Natural killer cell (primary cell): ENCODE data around the gene DCTN1. TPM values are rescaled to one million over a fixed set of nuclear protein-coding genes. Genes with fewer than 3 reads are reported as not detected.

ENCODE experiments used
- ATAC-seq, 3 donors: fragments of 150-1000 bp in 2 of 3; fragments of 200-7000 bp in 1 of 3; cut with Tn5 transposase; 1 replicate in 1 of 3; 2 replicates in 2 of 3; pipeline ENCODE4 v1.10.0; 2021; ENCODE audit warnings: mild to moderate bottlenecking in 2 of 3, moderate library complexity in 2 of 3
- DNase-seq, 2 donors: peaks; one replicate each; pipeline versions ENCODE4 v3.0.0 to v3.0.0-alpha.2; 2013 to 2021; ENCODE audit warnings: mixed read lengths in 1 of 2
- H3K27ac ChIP-seq: one replicate; pipeline ENCODE4 v1.5.1; 2013; ENCODE audit warnings: mild to moderate bottlenecking, low read length
- H3K27me3 ChIP-seq: one replicate; pipeline ENCODE4 v1.6.1; 2013; ENCODE audit warnings: low read length; ENCODE audit not compliant: control insufficient read depth, insufficient read depth
- H3K36me3 ChIP-seq: one replicate; pipeline ENCODE4 v1.6.1; 2013; ENCODE audit warnings: low read length; ENCODE audit not compliant: control insufficient read depth, insufficient read depth
- H3K4me1 ChIP-seq: one replicate; pipeline ENCODE4 v1.6.1; 2013; ENCODE audit warnings: low read length; ENCODE audit not compliant: control insufficient read depth, insufficient read depth
- H3K4me3 ChIP-seq: one replicate; pipeline ENCODE4 v1.5.1; 2013; ENCODE audit warnings: low read length
- H3K9me3 ChIP-seq: one replicate; pipeline ENCODE4 v1.6.1; 2013; ENCODE audit warnings: low read length; ENCODE audit not compliant: control insufficient read depth, insufficient read depth
- H3K27ac Mint-ChIP-seq, 2 donors: one replicate each; pipeline ENCODE4 v1.8.0; 2022; ENCODE audit warnings: mild to moderate bottlenecking in 2 of 2, mixed read lengths in 2 of 2, moderate library complexity in 1 of 2
- H3K27me3 Mint-ChIP-seq, 2 donors: one replicate each; pipeline ENCODE4 v1.8.0; 2022; ENCODE audit warnings: low read depth in 2 of 2, mixed read lengths in 2 of 2
- H3K36me3 Mint-ChIP-seq: one replicate; pipeline ENCODE4 v1.8.0; 2022; ENCODE audit warnings: mixed read lengths
- H3K4me1 Mint-ChIP-seq, 2 donors: one replicate each; pipeline ENCODE4 v1.8.0; 2022; ENCODE audit warnings: mixed read lengths in 2 of 2
- H3K4me3 Mint-ChIP-seq: one replicate; pipeline ENCODE4 v1.8.0; 2022; ENCODE audit warnings: mild to moderate bottlenecking, moderate library complexity, mixed read lengths
- H3K9me3 Mint-ChIP-seq, 2 donors: one replicate each; pipeline ENCODE4 v1.8.0; 2022; ENCODE audit warnings: mixed read lengths in 2 of 2
- WGBS: methylation state at CpG from one replicate; pipeline ENCODE4 v1.1.7; 2013; ENCODE audit warnings: missing lambda C conversion rate; ENCODE audit not compliant: insufficient coverage; 5-methylcytosine and 5-hydroxymethylcytosine counted together
- intact Hi-C: fragments of 100-400 bp; cut with micrococcal nuclease; formaldehyde crosslinking; loops from one replicate; pipeline ENCODE4 v1.14.2; 2022
- total RNA-seq, 4 donors: library from RNA; stranded (reverse); fragments of 120-200 nt in 1 of 4; gene quantifications; one replicate each; pipeline versions ENCODE4 v1.2.3 to v1.2.4, GENCODE V29; 2013 to 2022
- TF ChIP-seq, protein P1 (sequence below): fragments of 200-600 bp; IDR thresholded peaks from one replicate; pipeline ENCODE4 v1.8.0; 2022; ENCODE audit warnings: antibody characterized with exemption

DCTN1 gene
- total RNA-seq, 3 donors from 2014 or later (not counting 1 experiment from before 2014, with no cell fraction given) = 103 to 116 (median 116) TPM

DNA sequence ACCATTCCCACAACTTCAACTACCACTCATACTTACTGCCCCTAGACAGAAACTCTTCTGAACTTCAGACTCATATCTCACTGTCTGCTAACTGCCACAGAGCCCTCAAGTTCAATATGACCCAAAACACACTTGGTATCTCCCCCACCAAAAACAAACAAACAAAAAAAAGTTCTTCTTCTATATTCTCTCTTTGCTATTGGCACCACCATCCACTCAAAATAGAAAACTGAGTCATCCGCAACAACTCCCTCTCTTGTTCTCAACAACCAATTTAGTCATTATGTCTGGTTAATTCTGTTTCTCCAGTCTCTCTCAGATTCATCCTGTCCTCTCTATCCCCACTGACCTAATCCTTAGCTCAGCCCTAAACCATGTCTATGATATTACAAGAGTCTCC, 7.2 kb upstream of the DCTN1 start:
- intact Hi-C loops = no loop called here
- H3K4me1 ChIP-seq = peaks cover 11% of the 10 kb centered on the region
- Mint-ChIP-seq H3K27me3 (no peaks in the 10 kb centered on the region), H3K4me1 (peaks cover 5 to 6% of the 10 kb centered on the region in 2 donors), H3K36me3 (no peaks in the 10 kb centered on the region), H3K9me3 (no peaks in the 10 kb centered on the region), H3K27ac (no peak overlapping the region), H3K4me3 (no peak overlapping the region)
- no peaks in the 10 kb centered on the region for H3K27me3 ChIP-seq
- H3K36me3 ChIP-seq = peaks cover 8% of the 10 kb centered on the region
- no peak overlapping the region for H3K4me3 ChIP-seq
- ATAC-seq = no peak
- H3K27ac ChIP-seq = no peak overlapping the region
- no peak for DNase-seq
- TF ChIP-seq, protein P1, sequence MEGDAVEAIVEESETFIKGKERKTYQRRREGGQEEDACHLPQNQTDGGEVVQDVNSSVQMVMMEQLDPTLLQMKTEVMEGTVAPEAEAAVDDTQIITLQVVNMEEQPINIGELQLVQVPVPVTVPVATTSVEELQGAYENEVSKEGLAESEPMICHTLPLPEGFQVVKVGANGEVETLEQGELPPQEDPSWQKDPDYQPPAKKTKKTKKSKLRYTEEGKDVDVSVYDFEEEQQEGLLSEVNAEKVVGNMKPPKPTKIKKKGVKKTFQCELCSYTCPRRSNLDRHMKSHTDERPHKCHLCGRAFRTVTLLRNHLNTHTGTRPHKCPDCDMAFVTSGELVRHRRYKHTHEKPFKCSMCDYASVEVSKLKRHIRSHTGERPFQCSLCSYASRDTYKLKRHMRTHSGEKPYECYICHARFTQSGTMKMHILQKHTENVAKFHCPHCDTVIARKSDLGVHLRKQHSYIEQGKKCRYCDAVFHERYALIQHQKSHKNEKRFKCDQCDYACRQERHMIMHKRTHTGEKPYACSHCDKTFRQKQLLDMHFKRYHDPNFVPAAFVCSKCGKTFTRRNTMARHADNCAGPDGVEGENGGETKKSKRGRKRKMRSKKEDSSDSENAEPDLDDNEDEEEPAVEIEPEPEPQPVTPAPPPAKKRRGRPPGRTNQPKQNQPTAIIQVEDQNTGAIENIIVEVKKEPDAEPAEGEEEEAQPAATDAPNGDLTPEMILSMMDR = no peak
- 95% methylated on average over 1 of the region's 1 CpG for WGBS
- no peaks in the 10 kb centered on the region for H3K9me3 ChIP-seq

DNA sequence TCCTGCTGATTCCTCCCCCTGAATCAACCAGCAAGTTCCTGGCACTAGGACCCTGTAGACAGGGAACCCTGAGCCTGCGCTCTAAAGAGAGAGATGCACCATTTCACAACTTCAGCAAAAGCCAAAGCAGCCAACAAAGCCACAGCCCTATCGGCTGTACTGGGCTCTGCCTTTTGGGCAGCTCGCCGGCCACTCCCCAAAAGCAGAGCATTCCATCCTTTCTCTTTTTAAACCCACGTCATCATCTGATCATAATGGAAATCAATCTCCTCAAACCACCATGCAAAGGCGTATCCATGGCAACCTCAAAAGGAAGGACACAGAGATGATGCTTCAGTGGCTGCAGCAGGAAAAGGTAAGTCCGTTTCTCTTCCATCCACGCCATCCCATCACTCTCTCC, 5.3 kb upstream of the DCTN1 start:
- no peaks in the 10 kb centered on the region for H3K9me3 ChIP-seq
- H3K27me3 ChIP-seq = no peaks in the 10 kb centered on the region
- no peak for DNase-seq
- ATAC-seq = no peak
- Mint-ChIP-seq H3K9me3 (no peaks in the 10 kb centered on the region), H3K27ac (no peak overlapping the region), H3K4me1 (peaks cover 13 to 16% of the 10 kb centered on the region in 2 donors), H3K36me3 (no peaks in the 10 kb centered on the region), H3K27me3 (no peaks in the 10 kb centered on the region), H3K4me3 (no peak overlapping the region)
- TF ChIP-seq, protein P1 = no peak
- intact Hi-C loops = no loop called here
- peaks cover 8% of the 10 kb centered on the region for H3K36me3 ChIP-seq
- H3K4me3 ChIP-seq = no peak overlapping the region
- H3K27ac ChIP-seq = no peak overlapping the region
- WGBS = 93% methylated on average over 8 of the region's 8 CpGs
- peaks cover 5% of the 10 kb centered on the region for H3K4me1 ChIP-seq

DNA sequence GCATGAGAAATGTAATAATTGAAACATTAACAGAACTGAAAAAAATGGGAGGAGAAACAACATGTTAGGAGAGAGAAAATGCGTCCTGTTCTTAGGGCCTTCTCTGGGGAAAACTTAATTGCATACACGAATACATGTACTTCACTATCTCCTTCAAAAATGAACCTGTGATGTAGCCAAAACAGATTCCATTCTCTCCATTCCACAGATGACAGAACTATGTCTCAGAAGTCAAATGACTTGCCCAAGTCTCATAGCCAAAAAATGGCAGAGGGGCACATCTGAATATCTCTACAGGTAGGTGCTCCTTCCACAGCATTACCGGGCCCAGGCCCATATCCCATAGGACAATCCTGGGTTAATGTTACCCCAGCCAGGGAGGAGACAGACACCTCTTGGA, 3.9 kb upstream of the DCTN1 start:
- no peak for ATAC-seq

DNA sequence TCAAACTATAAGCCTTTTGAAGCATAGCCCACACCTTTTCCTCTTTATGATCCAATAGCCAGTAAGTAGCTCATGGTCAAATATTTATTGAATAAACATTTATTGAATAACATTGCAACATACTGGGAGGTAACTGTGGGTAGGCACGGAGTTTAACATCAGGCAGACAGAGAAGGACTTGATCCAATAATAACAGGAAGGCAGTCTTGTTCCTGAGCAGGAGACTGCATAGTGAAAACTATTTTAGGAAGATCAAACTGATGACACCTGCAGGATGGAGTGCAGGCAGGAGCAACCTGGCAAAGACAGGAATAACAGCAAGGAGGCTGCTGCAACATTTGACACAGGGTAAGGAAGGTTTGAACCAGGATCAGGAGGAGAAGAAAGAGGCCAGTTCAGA, 3.1 kb upstream of the DCTN1 start:
- ATAC-seq (no peak), DNase-seq (no peak)
- Mint-ChIP-seq H3K9me3 (no peaks in the 10 kb centered on the region), H3K4me1 (peaks cover 34 to 36% of the 10 kb centered on the region in 2 donors), H3K4me3 (no peak overlapping the region), H3K27ac (no peak overlapping the region), H3K36me3 (no peaks in the 10 kb centered on the region), H3K27me3 (no peaks in the 10 kb centered on the region)
- Histone ChIP-seq H3K36me3 (peaks cover 8% of the 10 kb centered on the region), H3K9me3 (no peaks in the 10 kb centered on the region), H3K27me3 (no peaks in the 10 kb centered on the region), H3K27ac (no peak overlapping the region), H3K4me1 (peaks cover 18% of the 10 kb centered on the region), H3K4me3 (no peak overlapping the region)
- intact Hi-C loops = no loop called here
- TF ChIP-seq, protein P1 = no peak
- 89% methylated on average over 1 of the region's 1 CpG for WGBS

More for the DNA sequence above, 3.9 kb upstream of the DCTN1 start:
- Histone ChIP-seq H3K27ac (no peak overlapping the region), H3K4me1 (peaks cover 18% of the 10 kb centered on the region), H3K4me3 (no peak overlapping the region), H3K9me3 (no peaks in the 10 kb centered on the region), H3K27me3 (no peaks in the 10 kb centered on the region), H3K36me3 (peaks cover 8% of the 10 kb centered on the region)
- no peaks in the 10 kb centered on the region for H3K9me3 Mint-ChIP-seq
- no peak overlapping the region for H3K27ac Mint-ChIP-seq
- no peaks in the 10 kb centered on the region for H3K27me3 Mint-ChIP-seq
- intact Hi-C loops = no loop called here
- no peak for DNase-seq
- H3K36me3 Mint-ChIP-seq = no peaks in the 10 kb centered on the region
- 89% methylated on average over 3 of the region's 3 CpGs for WGBS
- TF ChIP-seq, protein P1 = no peak
- peaks cover 27 to 29% of the 10 kb centered on the region in 2 donors for H3K4me1 Mint-ChIP-seq
- H3K4me3 Mint-ChIP-seq = no peak overlapping the region
